Medulla oblongata (tissue), 1 donor: ENCODE data around the gene FOS.
A peak's percentile ranks its signal among the peaks of the same experiment; 100 is the strongest.
"Not testable (repeated sequence)": the region's sequence is repeated elsewhere in the genome, so short reads cannot be mapped to it uniquely, and the experiment has no call there.

Experiments used
- DNase-seq: peaks from one replicate; pipeline ENCODE4 v3.0.0-alpha.2; 2015; ENCODE audit errors: extremely low spot score

Gene FOS

GRCh38 chr14:75294649-75295033 is 16.0 kb downstream of the FOS start:
- peak; percentile 38 for DNase-seq

GRCh38 chr14:75295061-75295461 is 16.4 kb downstream of the FOS start:
- DNase-seq: peak; percentile 60

DNA sequence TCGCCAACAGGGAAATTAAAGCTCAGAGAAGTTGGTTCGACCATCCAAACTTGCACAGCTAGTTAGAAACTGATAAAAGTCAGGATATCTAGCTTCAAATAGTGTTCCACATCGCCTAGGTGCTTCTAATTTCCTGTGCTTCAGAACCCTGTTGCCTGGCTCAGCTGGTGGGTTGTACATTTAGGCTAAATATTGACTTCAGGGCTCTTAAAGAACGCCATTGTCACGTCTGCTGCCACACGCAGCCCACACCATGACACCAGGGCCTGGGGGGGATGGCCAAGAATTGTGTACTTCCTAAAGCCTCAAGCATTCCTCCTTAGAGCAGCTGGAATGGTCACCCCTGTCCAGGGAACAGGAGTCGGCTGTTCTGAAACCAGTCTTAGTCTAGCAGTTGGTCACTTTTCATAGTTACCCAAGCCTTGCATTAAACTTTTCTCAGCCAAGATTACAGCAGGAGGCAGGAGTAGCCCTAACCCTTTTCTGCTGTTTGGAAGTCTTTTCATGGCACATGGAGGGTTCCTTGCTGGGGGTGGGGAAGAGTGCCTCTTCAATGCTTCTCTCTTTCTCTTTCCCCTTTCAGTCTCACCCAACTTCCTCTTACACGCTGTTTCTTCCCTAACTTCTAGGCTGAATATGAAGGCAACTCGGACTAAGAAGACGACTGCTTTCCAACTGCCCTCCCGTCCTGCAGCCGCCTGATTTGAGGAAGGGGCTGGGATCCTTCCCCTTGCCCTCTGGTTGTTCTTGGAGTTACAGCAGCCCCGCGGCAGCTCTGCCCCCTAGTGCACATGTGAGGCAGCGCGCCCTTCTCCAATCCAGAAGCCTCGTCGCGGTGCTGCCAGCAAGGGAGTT is 17.1 kb downstream of the FOS start:
- peak; percentile 92 for DNase-seq

- DNase-seq: peak; percentile 50
Observed at GRCh38 chr14:75297411-75298040, 18.9 kb downstream of the FOS start.

DNA sequence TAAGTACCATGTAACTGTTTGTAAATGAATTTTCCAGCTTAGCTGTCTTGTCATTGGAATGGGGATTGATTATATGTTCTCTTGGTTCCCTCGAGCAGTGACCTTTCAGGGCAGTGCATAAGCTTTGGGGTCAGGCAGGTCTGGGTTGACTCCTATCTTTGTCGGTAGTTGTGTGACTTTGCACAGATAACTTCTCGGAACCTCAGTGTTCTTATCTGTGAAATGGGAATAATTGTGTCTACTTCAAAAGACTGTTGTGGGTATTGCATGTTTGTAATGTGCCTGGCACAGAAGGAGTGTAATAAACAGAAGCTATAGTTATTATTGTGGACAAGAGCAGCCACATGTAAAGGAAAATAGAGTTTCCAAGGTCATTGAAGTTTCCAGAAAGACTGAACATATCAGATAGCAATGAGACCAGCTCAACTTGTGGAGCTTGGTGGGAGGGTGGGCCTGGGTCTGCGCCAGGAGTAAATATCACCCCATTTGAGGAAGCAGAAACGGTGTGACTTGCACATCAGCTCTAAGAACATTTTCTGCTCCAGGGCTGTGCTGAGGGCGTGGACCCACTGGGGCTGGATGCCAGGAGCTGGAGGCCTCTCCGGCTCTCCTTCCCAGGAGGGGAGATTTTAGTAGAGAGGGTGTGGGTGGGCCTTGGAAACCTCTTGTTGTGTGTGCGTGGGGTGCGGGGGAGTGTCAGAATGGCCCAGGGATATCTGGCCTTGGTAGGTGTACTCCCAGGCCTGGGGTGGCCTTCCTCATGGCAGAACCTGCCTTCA is 19.7 kb downstream of the FOS start:
- DNase-seq: no peak

DNA sequence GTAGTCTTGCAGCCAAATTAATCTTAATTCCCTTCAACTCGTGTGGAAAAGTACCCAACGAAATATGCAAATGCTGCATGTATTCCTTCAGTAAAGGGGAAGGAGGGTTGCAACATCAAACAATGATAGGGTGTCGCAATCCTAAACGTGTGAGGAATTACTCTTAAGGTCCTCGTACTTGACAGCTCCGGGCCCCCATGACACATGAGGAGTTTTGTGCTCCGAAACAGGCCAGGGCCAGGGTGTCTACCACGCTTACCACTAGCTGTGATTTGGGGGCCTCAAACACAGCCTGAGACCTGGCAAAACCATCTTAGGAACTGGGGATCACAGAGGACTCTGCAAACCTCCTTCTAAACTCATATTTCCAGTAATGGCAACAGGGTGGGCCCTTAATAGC is 20.4 kb downstream of the FOS start:
- peak; percentile 79 for DNase-seq

DNA sequence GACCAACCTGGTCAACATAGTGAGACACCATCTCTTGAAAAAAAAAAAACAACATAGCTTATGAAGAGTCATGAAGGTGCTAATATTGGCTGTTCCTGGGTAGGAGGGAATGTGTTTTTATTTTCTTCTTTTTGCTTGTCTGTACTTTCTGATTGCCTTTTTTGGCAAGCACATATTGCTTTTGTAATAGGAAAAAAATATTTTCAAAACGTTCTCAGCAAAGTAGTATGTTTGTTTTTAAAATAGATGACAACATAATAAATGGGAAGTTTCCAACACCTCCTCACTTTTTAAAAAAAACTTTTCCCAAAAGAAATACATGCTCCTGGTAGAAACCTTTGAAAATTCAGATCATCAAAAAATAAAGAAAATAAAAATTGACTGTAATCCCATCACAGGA is 20.9 kb downstream of the FOS start:
- DNase-seq: no peak

- peak; percentile 68 for DNase-seq
Observed at GRCh38 chr14:75301666-75302325, 23.2 kb downstream of the FOS start.

DNA sequence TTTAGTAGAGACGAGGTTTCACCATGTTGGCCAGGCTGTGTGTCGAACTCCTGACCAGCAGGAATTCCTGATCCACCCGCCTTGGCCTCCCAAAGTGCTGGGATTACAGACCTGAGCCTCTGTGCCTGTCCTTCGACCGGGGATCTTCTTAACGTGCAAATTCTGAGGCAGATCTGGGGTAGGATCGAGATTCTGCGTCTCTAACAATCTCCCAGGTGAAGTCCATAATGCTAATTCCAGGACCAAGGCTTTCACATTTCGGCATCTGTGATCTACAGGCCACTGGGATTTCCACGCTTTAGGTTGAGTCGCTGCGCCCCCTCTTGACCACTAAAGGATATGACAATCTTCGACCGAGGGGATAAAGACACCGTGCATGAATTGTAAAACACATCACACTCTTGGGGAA is 24.8 kb downstream of the FOS start:
- peak; percentile 90 for DNase-seq

- not testable (repeated sequence) for DNase-seq
Observed at GRCh38 chr14:75306410-75306809, 27.8 kb downstream of the FOS start.

DNA sequence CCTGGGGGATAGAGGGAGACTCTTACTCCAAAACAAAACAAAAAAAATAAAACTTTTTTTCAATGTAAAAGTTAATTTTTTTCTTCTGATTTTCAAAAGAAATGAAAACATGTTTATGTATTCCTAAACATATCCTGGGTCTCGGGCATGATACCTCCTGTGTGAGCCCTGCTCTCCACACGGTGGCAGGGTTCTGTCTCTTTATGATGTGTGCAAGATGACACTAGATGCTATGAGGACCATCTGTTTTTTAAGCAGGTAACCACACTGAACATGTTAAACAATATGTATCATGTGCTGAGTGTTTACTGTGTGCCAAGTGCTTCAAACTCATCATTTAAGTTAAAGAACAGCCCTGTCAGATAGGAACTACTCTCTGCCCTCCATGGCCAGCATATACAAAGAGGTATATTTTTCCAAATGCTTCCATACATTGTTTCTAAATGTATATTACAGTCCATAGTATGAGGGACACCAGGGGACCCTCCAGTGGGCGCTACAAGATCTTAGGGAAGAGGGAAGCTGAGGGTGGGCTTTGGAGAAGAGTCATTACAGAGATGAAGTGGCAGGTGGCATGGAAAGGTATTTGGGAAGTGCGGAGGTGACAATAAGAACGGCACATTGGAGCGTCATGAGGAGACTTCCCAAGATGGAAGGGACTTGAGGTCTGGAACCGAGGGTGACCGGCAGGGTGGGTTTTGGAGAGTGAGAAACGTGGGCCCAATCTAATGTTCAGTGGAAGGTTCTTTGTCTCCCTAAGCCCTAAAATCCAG is 28.5 kb downstream of the FOS start:
- no peak for DNase-seq

GRCh38 chr14:75307700-75308379 is 29.2 kb downstream of the FOS start:
- DNase-seq: peak; percentile 94

GRCh38 chr14:75308991-75309390 is 30.4 kb downstream of the FOS start:
- DNase-seq: not testable (repeated sequence)

DNA sequence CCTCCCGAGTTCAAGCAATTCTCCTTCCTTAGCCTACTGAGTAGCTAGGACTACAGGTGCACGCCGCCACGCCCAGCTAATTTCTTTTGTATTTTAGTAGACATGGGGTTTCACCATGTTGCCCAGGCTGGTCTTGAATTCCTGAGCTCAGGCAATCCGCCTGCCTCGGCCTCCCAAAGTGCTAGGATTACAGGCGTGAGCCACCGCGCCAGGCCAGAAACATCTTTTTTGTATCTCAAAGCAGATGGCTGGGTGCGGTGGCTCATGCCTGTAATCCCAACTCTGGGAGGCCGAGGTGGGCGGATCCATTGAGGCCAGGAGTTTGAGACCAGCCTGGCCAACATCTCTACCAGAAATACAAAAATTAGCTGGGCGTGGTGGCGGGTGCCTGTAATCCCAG is 30.9 kb downstream of the FOS start:
- DNase-seq: not testable (repeated sequence)

DNA sequence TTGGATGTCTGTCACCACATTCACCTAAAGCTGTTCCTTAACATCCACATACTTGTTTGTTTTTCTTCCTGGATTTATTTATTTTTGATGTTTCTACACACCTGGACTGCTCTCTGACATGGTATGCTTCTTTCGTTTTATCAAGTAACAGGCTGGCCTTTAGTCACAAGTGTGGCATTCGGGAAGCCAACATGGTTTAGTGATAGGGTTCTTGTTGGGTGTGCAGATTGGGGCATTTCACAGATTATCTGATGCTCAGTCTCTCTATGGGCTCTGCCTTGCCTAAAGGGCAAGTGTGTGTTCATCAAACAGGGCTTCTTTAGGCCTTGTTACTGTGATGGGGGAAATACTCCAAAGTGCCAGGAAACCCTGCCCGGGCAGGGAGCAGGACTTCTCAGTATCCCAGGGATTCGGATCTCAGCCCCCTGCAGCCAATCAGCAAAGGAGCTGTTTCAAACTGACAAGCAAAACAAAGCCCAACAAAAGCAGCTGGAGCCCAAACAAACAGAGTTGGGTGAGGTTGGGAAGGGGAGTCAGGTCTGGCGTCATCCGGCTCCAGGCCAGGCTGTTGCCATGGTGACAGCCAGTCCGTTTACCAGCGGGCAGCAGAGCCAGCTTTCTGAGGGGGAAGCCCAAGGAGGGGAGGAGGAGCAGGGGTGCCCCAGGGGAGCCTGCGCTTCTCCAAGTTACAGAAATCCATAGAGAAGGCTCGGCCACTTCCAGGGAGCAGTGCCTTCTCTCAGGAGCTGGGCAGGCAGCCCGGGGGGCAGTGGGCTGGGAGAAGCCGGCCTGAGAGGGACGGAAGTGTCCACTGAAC is 31.9 kb downstream of the FOS start:
- DNase-seq: peak; percentile 90

DNA sequence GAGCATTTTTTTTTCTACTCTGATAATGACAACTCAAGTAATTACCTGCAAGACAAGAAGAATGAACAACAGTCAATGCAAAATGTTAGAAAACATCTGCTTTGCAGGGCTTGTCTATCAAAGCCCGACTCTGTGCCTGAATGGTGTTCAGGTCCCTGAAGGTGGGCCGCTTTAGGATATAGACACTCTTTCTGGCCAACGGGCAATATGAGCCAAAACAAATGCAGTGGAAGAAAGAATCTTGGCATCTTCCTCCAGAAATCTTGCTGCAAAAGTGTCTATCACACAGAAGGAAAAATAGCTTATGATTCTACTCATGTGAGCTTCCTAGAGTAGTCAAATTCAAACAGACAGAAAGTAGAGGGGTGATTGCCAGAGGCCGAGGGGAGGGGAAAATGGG is 32.7 kb downstream of the FOS start:
- no peak for DNase-seq

DNA sequence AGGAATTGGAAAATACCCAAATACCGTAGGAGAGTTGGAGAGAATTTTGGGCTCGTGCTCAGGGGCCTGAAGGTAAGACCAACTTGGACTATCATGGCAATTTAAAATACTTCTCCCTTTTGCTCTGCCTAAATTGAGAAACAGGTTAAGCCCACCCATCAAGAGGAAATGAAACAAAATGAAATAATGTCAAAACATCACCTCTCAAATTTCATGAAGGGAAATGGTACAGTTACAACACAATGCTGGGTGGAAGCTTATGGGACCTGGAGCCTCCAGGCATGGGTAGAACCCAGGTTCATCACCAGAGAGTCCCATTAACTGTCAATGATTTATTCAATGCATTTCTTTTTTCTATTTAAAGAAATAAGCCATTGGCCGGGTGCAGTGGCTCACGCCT is 33.7 kb downstream of the FOS start:
- no peak for DNase-seq

GRCh38 chr14:75313294-75313693 is 34.7 kb downstream of the FOS start:
- no peak for DNase-seq

GRCh38 chr14:75315144-75315543 is 36.5 kb downstream of the FOS start:
- DNase-seq: peak; percentile 75

DNA sequence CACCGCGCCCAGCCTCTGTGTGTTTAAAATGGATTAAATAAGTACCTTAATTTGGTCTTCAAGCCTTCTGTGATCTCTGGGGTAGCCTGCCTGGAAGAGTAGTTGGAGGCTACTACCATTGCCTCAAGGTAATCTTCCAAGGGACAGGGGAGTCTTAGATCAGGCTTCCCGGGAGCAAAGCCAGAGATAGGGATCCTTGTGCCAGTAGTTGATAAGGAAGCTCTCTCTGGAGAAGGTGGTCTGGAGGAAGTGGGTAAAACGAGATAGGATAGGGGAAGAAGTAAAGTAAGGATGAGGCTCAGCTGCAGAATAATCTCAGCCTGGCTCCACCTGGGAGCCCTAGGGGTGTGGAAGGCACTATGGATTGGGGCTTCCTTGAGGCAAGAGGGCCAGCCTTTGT is 38.5 kb downstream of the FOS start:
- no peak for DNase-seq
